RPMI7951 (cell line): Measurements from ENCODE around the gene PLCB1. TPM values are rescaled to one million over a fixed set of nuclear protein-coding genes. Genes with fewer than 3 reads are reported as not detected.

Experiments
- DNase-seq: peaks from one replicate; pipeline ENCODE4 v3.0.0-alpha.2; 2012; ENCODE audit warnings: low read depth
- total RNA-seq: library from RNA; depleted of rRNA; stranded (reverse); fragments of >200 nt; shearing (Covaris generic); gene quantifications from 2 replicates; pipeline ENCODE4 v1.2.3, GENCODE V29; 2014

PLCB1 gene
- total RNA-seq, 1 experiment from 2014 or later: 28.4 TPM

GRCh38 chr20:8505476-8506200 is 373.6 kb downstream of the PLCB1 start:
- DNase-seq: no peak

- DNase-seq: no peak
These were observed 375.2 kb downstream of the PLCB1 start for GRCh38 chr20:8507231-8507630.

GRCh38 chr20:8509809-8510208 is 377.7 kb downstream of the PLCB1 start:
- no peak for DNase-seq

DNA sequence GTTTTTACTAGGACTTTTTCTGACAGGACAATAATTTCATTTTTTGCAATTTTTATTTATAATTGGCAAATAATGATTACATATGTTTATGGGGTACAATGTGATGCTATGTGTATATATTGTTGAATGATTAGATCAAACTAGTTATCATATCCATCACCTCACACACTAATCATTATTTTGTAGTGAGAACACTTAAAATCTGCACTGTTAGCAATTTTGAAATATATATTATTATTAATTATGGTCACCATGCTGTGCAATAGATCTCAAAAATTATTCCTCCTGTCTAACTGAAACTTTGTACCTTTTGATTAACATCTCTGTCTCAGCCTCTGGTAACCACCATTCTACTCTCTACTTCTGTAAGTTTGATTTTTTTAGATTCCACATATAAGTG is 378.7 kb downstream of the PLCB1 start:
- no peak for DNase-seq

- DNase-seq: no peak
These were observed 379.9 kb downstream of the PLCB1 start for GRCh38 chr20:8512003-8512402.

DNA sequence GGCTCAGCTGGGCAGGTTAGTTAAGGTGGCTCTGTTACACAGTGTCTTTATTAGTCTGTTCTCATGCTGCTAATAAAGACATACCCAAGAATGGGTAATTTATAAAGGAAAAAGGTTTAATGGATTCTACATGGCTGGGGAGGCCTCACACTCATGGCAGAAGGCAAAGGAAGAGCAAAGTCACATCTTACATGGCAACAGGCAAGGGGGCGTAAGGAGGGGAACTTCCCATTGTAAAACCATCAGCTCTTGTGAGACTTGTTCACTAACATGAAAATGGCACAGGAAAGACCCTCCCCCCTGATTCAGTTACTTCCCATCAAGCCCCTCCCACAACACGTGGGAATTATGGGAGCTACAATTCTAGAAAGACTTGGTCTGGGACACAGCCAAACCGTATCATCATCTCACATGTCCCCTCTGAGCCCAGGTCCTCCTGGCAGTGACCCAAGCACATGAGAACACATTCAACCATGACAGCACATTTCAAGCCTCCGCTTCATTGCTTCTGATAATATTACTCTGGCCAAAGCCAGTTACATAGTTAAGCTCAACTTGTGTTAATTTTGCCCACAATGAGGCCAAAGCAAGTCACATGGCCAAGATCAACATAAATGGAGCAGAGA is 383.9 kb downstream of the PLCB1 start:
- DNase-seq: no peak

GRCh38 chr20:8518878-8519277 is 386.8 kb downstream of the PLCB1 start:
- no peak for DNase-seq

- no peak for DNase-seq
These were observed 387.8 kb downstream of the PLCB1 start for GRCh38 chr20:8519887-8520286.

GRCh38 chr20:8522168-8522567 is 390.1 kb downstream of the PLCB1 start:
- no peak for DNase-seq

DNA sequence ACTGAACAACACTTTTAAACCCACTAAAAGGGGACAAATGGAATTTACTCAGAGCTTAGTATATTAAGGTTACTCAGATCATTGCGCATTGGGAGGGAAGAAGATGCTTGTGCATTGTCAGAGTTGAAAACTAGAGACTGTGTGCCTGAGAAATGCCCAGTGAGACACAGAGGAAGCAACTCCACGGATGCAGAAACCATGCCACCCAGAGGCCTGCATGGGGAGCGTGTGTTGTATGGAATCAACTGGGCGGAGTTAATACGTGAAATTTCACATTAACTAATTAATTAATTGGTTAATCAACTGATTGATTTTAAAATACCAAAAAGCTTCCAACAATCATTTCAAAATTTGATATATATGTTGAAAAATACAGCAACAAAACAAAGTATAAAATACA is 391.6 kb downstream of the PLCB1 start:
- no peak for DNase-seq

DNA sequence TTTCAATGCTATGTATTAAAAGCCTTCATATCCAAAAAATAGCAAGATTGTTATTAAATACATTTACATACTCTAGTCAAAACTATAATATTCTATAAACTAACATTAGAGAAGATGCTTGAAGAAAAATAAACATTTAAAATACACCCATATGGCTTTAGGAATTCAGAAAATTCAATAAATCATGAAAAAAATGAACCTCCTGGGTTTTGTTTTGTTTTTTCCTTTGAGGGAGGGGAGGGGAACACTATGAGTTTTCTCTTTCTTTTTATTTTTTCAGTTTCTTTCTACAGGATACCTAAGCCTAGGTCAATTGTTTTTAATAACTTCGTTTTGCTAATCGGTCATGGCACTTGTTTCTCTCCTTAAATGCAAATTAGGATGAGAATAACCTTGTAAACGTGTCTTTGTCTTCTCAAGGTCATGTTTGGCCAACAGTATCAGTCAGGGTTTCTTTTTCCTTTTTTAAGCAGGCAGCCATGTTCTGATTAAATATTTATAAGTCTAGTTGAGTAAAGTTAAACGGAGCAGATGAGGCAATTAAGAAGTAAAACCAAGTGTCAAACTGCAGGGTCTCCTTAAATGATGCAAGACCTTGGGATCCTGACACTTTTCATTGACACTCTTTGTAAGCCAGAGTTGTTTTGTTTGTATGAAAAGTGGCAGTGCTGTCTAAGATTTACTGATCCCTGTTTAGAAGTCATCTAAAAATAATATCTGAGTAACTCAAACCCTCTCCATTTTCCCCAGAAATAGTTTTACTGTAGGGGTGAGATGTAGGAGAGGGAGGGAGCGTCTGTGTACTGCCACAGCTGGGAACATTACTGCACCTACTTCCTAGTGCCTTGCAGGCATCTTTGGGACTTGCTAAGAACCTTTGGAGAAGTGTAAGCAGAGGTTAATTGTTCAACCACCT is 392.3 kb downstream of the PLCB1 start:
- no peak for DNase-seq

DNA sequence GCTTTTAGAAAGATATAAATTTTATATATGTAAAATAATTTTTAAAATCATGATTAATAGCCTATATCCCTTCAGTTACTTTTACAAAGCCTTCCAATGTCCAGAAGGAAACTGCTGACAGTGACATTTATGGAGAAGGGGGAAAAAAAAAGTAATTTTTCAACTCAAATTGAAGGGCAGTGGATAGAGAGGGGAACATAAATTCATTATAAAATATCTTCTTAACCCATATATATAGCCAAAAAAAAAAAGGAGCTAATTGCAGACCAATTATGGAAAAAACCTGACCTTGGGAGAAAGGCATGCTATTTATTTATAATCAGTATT is 392.9 kb downstream of the PLCB1 start:
- DNase-seq: no peak

GRCh38 chr20:8526610-8527009 is 394.5 kb downstream of the PLCB1 start:
- no peak for DNase-seq

DNA sequence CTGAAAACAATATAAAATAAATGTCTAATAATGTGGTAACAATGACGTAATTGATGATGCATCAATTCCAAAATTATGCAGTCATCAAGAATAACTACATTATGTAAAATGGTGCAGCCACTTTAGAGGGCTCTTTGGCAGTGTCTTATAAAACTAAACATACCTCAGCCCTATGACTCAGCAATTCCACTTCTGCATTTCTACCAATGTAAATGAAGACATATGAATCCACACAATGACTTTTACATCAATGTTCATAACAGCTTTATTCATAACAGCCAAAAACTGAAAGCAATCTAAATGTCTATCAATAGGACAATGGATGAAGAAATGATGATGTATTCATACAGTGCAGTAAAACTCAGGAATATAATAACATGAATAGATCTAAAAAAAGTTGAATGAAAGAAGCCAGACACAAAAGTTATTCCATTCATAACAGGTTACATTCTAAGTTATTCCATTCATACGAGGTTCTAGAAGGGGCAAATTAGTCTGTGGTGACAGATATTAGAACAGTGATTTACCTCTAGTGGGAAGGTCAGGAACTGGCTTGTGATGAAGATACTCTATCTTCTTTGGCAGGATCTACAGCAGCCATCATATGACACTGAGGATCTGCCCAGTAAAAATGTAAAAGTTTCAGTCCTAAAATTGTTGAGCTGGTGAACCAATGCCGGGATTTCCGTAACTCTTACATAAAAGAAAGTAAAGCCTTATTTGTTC is 396.1 kb downstream of the PLCB1 start:
- peak; percentile 71 for DNase-seq

GRCh38 chr20:8530022-8530421 is 398.0 kb downstream of the PLCB1 start:
- DNase-seq: no peak

DNA sequence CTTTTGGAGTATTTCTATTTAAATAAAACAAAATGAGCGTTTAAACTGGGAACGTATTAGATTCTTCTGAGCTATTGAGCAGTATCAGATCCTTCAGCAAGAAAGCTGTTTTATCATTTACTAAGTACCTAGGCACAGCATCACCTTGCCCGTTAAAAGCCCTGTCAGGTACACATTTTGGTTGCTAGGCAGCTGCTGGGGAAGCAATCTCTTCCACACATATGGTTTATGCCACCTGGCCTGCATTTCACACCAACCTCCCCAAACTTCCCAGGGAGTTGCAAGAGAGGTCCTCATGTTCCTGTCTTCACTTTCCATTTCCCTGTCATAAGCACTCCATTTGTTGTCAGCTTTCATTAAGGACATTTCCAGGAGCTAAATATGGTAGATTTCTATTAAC is 400.1 kb downstream of the PLCB1 start:
- no peak for DNase-seq

- no peak for DNase-seq
These were observed 402.5 kb downstream of the PLCB1 start for GRCh38 chr20:8534368-8535160.

- DNase-seq: no peak
These were observed 403.6 kb downstream of the PLCB1 start for GRCh38 chr20:8535403-8536261.

- no peak for DNase-seq
These were observed 404.2 kb downstream of the PLCB1 start for GRCh38 chr20:8536262-8536618.

- no peak for DNase-seq
These were observed 408.4 kb downstream of the PLCB1 start for GRCh38 chr20:8540466-8540865.
